Measurements from ENCODE around the gene PDCD6IP. TPM values are rescaled to one million over a fixed set of nuclear protein-coding genes. Genes with fewer than 3 reads are reported as not detected.

The PDCD6IP gene
- total RNA-seq, 4 donors from 2014 or later, result 105 to 424 (median 167) TPM

DNA sequence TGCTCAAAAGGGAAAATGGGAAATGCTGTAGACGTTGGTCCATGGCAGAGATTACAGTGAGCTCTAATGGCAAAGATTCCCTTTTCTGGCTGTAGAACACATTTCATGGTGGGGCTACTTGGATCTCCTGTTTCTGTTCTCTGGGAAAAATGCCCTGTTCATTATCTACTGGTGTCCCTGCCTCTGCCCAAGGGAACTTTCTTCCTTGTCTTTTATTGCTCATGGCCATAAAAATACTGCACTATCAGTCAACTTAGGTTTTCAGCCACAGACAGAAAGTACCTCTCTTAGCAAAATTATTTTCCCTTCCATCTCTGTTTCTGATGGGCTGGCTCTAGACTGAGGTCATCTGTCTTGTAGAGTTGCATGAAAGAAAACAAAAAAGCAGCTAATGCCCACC is 98.9 kb downstream of the PDCD6IP start:
- intact Hi-C loops (cut with DNase I), result no loop called here
- TF ChIP-seq, protein P1, sequence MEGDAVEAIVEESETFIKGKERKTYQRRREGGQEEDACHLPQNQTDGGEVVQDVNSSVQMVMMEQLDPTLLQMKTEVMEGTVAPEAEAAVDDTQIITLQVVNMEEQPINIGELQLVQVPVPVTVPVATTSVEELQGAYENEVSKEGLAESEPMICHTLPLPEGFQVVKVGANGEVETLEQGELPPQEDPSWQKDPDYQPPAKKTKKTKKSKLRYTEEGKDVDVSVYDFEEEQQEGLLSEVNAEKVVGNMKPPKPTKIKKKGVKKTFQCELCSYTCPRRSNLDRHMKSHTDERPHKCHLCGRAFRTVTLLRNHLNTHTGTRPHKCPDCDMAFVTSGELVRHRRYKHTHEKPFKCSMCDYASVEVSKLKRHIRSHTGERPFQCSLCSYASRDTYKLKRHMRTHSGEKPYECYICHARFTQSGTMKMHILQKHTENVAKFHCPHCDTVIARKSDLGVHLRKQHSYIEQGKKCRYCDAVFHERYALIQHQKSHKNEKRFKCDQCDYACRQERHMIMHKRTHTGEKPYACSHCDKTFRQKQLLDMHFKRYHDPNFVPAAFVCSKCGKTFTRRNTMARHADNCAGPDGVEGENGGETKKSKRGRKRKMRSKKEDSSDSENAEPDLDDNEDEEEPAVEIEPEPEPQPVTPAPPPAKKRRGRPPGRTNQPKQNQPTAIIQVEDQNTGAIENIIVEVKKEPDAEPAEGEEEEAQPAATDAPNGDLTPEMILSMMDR (IDR thresholded peaks at IDR 0.05), result no peak
- Histone ChIP-seq H3K9me3 (no peaks in the 10 kb centered on the region), H3K4me3 (replicated peaks in 1 of 3) (no peak overlapping the region), H3K36me3 (no peaks in the 10 kb centered on the region), H3K4me1 (no peaks in the 10 kb centered on the region), H3K27ac (no peak overlapping the region), H3K27me3 (no peaks in the 10 kb centered on the region)
- 71 to 73% methylated on average over 1 of the region's 1 CpG for WGBS, 2 donors
- DNase-seq, result no peak

DNA sequence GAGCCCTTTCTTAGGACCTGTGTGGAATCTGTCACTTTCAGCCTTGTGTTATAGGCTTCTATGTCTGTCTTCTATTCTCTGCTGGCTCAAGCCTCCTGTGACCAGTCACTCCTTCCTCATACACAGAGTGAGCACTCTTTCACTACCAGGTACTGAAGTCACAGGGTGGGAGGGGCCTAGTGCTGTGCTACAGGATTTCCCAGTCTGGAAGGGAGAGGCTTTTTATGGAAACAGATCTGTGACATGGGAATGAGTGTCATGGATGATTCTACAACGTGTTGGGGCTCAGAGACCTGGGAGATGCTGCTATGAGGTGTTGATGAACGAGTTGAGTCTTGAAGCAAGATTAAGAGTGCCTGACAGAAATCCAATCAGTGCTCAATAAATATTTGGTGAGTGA is 100.5 kb downstream of the PDCD6IP start:
- no peak overlapping the region for H3K27ac ChIP-seq
- H3K27me3 ChIP-seq, result no peaks in the 10 kb centered on the region
- TF ChIP-seq, protein P1 (IDR thresholded peaks at IDR 0.05), result no peak
- no peak for TF ChIP-seq POLR2A (IDR thresholded peaks at IDR 0.05)
- no peak for DNase-seq
- H3K4me1 ChIP-seq, result no peaks in the 10 kb centered on the region
- no peaks in the 10 kb centered on the region for H3K9me3 ChIP-seq
- H3K4me3 ChIP-seq (replicated peaks in 1 of 3), result no peak overlapping the region
- 68 to 80% methylated on average over 2 of the region's 2 CpGs for WGBS, 2 donors
- H3K36me3 ChIP-seq, result no peaks in the 10 kb centered on the region
- intact Hi-C loops (cut with DNase I), result no loop called here

- intact Hi-C loops (cut with DNase I), result no loop called here
- TF ChIP-seq POLR2A (IDR thresholded peaks at IDR 0.05), result no peak
- TF ChIP-seq, protein P1 (IDR thresholded peaks at IDR 0.05), result no peak
These were observed 102.0 kb downstream of the PDCD6IP start for GRCh38 chr3:33900440-33900808.

GRCh38 chr3:33900809-33901505 is 102.5 kb downstream of the PDCD6IP start:
- Histone ChIP-seq H3K9me3 (no peaks in the 10 kb centered on the region), H3K36me3 (no peaks in the 10 kb centered on the region), H3K27me3 (no peaks in the 10 kb centered on the region), H3K4me1 (no peaks in the 10 kb centered on the region), H3K4me3 (replicated peaks in 1 of 3) (no peak overlapping the region), H3K27ac (no peak overlapping the region)
- 82 to 88% methylated on average over 11 of the region's 11 CpGs for WGBS, 2 donors
- DNase-seq, result no peak
- intact Hi-C loops (cut with DNase I), result no loop called here
- TF ChIP-seq, protein P1 (IDR thresholded peaks at IDR 0.05), result no peak
- TF ChIP-seq POLR2A (IDR thresholded peaks at IDR 0.05), result no peak

More at GRCh38 chr3:33900440-33900808, 102.0 kb downstream of the PDCD6IP start:
- Histone ChIP-seq H3K36me3 (no peaks in the 10 kb centered on the region), H3K27me3 (no peaks in the 10 kb centered on the region), H3K4me1 (no peaks in the 10 kb centered on the region), H3K27ac (no peak overlapping the region), H3K9me3 (no peaks in the 10 kb centered on the region), H3K4me3 (replicated peaks in 1 of 3) (no peak overlapping the region)
- DNase-seq, result no peak

GRCh38 chr3:33901862-33902563 is 103.6 kb downstream of the PDCD6IP start:
- H3K36me3 ChIP-seq, result no peaks in the 10 kb centered on the region
- no peaks in the 10 kb centered on the region for H3K9me3 ChIP-seq
- TF ChIP-seq, protein P1 (IDR thresholded peaks at IDR 0.05), result no peak
- TF ChIP-seq POLR2A (IDR thresholded peaks at IDR 0.05), result no peak
- 84 to 90% methylated on average over 6 of the region's 6 CpGs for WGBS, 2 donors
- intact Hi-C loops (cut with DNase I), result no loop called here
- DNase-seq, result no peak
- no peaks in the 10 kb centered on the region for H3K4me1 ChIP-seq
- H3K27me3 ChIP-seq, result no peaks in the 10 kb centered on the region
- H3K4me3 ChIP-seq (replicated peaks in 1 of 3), result no peak overlapping the region
- no peak overlapping the region for H3K27ac ChIP-seq
